Measurements from ENCODE around the gene ELAVL1.

DNA sequence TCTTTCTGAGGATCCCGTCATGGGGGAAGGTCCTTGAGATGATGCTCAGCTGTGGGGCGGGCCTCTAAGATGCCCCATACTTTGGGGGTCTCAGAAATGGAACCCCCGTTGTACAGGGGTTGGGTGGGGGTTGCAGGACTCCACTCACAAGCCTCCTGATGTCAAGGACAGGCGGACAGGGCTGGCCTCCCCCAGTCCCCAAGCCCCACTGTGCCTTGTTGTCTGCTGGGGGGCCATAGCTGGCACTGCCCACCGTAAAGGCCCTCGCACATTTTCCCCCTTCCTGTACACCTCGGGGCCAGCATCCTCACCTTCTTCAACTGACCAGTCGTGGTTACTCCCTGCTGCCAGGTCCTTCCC lies 82.6 kb downstream of the ELAVL1 start:
- no peak for TF ChIP-seq NFIC (IDR thresholded peaks at IDR 0.05)
- TF ChIP-seq CREB3 (tag; conservative IDR thresholded peaks at IDR 0.05; ENCODE audit: low read depth) = no peak
- TF ChIP-seq HDAC1 (IDR thresholded peaks at IDR 0.05) = no peak
- TF ChIP-seq, protein P1, sequence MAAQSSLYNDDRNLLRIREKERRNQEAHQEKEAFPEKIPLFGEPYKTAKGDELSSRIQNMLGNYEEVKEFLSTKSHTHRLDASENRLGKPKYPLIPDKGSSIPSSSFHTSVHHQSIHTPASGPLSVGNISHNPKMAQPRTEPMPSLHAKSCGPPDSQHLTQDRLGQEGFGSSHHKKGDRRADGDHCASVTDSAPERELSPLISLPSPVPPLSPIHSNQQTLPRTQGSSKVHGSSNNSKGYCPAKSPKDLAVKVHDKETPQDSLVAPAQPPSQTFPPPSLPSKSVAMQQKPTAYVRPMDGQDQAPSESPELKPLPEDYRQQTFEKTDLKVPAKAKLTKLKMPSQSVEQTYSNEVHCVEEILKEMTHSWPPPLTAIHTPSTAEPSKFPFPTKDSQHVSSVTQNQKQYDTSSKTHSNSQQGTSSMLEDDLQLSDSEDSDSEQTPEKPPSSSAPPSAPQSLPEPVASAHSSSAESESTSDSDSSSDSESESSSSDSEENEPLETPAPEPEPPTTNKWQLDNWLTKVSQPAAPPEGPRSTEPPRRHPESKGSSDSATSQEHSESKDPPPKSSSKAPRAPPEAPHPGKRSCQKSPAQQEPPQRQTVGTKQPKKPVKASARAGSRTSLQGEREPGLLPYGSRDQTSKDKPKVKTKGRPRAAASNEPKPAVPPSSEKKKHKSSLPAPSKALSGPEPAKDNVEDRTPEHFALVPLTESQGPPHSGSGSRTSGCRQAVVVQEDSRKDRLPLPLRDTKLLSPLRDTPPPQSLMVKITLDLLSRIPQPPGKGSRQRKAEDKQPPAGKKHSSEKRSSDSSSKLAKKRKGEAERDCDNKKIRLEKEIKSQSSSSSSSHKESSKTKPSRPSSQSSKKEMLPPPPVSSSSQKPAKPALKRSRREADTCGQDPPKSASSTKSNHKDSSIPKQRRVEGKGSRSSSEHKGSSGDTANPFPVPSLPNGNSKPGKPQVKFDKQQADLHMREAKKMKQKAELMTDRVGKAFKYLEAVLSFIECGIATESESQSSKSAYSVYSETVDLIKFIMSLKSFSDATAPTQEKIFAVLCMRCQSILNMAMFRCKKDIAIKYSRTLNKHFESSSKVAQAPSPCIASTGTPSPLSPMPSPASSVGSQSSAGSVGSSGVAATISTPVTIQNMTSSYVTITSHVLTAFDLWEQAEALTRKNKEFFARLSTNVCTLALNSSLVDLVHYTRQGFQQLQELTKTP (IDR thresholded peaks at IDR 0.05; ENCODE audit: low read depth in 1 of 2, partially characterized antibody in 2 of 2) = no peak
- no peak for TF ChIP-seq MTA3 (IDR thresholded peaks at IDR 0.05; ENCODE audit: borderline replicate concordance)
